H1 (cell line): ENCODE data around the gene STAG1. TPM values are rescaled to one million over a fixed set of nuclear protein-coding genes. Genes with fewer than 3 reads are reported as not detected.

Experiments
- CTCF ChIA-PET: fragments of 300-600 bp; sonication (Branson Sonifier 250); formaldehyde crosslinking; loops from one replicate; lab custom pipeline; 2021; ENCODE audit not compliant: partially characterized antibody; lab: Charles Lee
- POLR2A ChIA-PET: fragments of 300-600 bp; sonication (Branson Sonifier 250); formaldehyde crosslinking; loops from one replicate; lab custom pipeline; 2021; ENCODE audit warnings: inconsistent platforms; ENCODE audit not compliant: partially characterized antibody; lab: Charles Lee
- DNase-seq, 2 experiments: peaks; one replicate each; pipeline versions ENCODE4 v3.0.0 to v3.0.0-alpha.2; 2010 to 2022; ENCODE audit warnings: low spot score in 2 of 2, low read depth in 1 of 2, mixed read lengths in 1 of 2
- FAIRE-seq: peaks from 2 replicates; lab custom pipeline; 2011; peaks lifted over from hg19 to GRCh38; lab: Jason Lieb, UNC
- H2AFZ ChIP-seq: 2 replicates; pipeline ENCODE4 v1.8.1; 2012; ENCODE audit warnings: low read length, inconsistent platforms
- H2AK5ac ChIP-seq: 2 replicates; pipeline ENCODE4 v1.6.1; 2013; ENCODE audit warnings: low read depth, low read length
- H2BK120ac ChIP-seq: replicated peaks from 2 replicates; pipeline ENCODE3; 2013; ENCODE audit warnings: low read depth, low read length, inconsistent platforms
- H2BK12ac ChIP-seq: 2 replicates; pipeline ENCODE4 v1.6.1; 2013; ENCODE audit warnings: low read depth, low read length
- H2BK15ac ChIP-seq: 2 replicates; pipeline ENCODE4 v1.6.1; 2013; ENCODE audit warnings: low read length
- H2BK20ac ChIP-seq: 2 replicates; pipeline ENCODE4 v1.6.1; 2013; ENCODE audit warnings: low read length
- H2BK5ac ChIP-seq: 2 replicates; pipeline ENCODE4 v1.6.1; 2013; ENCODE audit warnings: low read depth, low read length
- H3K14ac ChIP-seq: 2 replicates; pipeline ENCODE4 v1.6.1; 2013; ENCODE audit warnings: inconsistent platforms; ENCODE audit not compliant: insufficient read length
- H3K18ac ChIP-seq: 2 replicates; pipeline ENCODE4 v1.6.1; 2013; ENCODE audit warnings: low read length; ENCODE audit errors: extremely low read depth
- H3K23ac ChIP-seq: 2 replicates; pipeline ENCODE4 v1.6.1; 2013; ENCODE audit warnings: inconsistent platforms; ENCODE audit not compliant: insufficient read length
- H3K23me2 ChIP-seq: 2 replicates; pipeline ENCODE4 v1.6.1; 2013; ENCODE audit warnings: low read depth, low read length
- H3K27ac ChIP-seq: 2 replicates; pipeline ENCODE4 v1.6.1; 2011; ENCODE audit warnings: low read depth, low read length, inconsistent platforms
- H3K27me3 ChIP-seq, 4 experiments: replicated peaks in 1 of 4; 1 replicate in 1 of 4; 2 replicates in 3 of 4; pipeline versions ENCODE4 v1.6.1 to v1.8.1; 2011 to 2013; ENCODE audit warnings: low read length in 3 of 4, mild to moderate bottlenecking in 3 of 4, inconsistent platforms in 2 of 4, mixed read lengths in 2 of 4, moderate library complexity in 1 of 4; ENCODE audit not compliant: control insufficient read depth in 3 of 4, insufficient read depth in 3 of 4; ENCODE audit errors: extremely low read depth in 1 of 4
- H3K36me3 ChIP-seq, 4 experiments: 2 replicates each; pipeline versions ENCODE4 v1.6.1 to v1.8.1; 2011 to 2013; ENCODE audit warnings: mild to moderate bottlenecking in 4 of 4, low read length in 3 of 4, moderate library complexity in 2 of 4, control low read depth in 1 of 4, inconsistent platforms in 1 of 4; ENCODE audit not compliant: insufficient read depth in 4 of 4, control insufficient read depth in 2 of 4
- H3K4ac ChIP-seq: replicated peaks from 2 replicates; pipeline ENCODE3; 2013; ENCODE audit warnings: low read length, low read depth, mixed read lengths, inconsistent platforms; ENCODE audit not compliant: insufficient read length
- H3K4me1 ChIP-seq, 4 experiments: replicated peaks in 1 of 4; 1 replicate in 1 of 4; 2 replicates in 3 of 4; pipeline versions ENCODE4 v1.6.1 to v1.8.1; 2011 to 2013; ENCODE audit warnings: low read length in 3 of 4, inconsistent platforms in 2 of 4, mixed read lengths in 1 of 4; ENCODE audit not compliant: insufficient read depth in 4 of 4, control insufficient read depth in 3 of 4
- H3K4me2 ChIP-seq, 2 experiments: 2 replicates each; pipeline versions ENCODE4 v1.6.1 to v1.8.1; 2011 to 2013; ENCODE audit warnings: low read depth in 2 of 2, low read length in 2 of 2, control low read depth in 1 of 2, inconsistent platforms in 1 of 2, mild to moderate bottlenecking in 1 of 2; ENCODE audit not compliant: insufficient read depth in 1 of 2
- H3K4me3 ChIP-seq, 4 experiments: fragments of 200-600, 300-600 bp in 1 of 4; sonication (generic), shearing (Covaris generic), sonication (Bioruptor Twin) in 1 of 4; 2 replicates each; pipeline versions ENCODE4 v1.5.1 to v1.8.1; 2011 to 2016; ENCODE audit warnings: low read length in 4 of 4, low read depth in 3 of 4, control low read depth in 2 of 4, inconsistent platforms in 2 of 4, mild to moderate bottlenecking in 2 of 4, mixed read lengths in 1 of 4, moderate library complexity in 1 of 4; ENCODE audit not compliant: insufficient read depth in 2 of 4; ENCODE audit errors: extremely low read depth in 1 of 4
- H3K56ac ChIP-seq: replicated peaks from 2 replicates; pipeline ENCODE3; 2013; ENCODE audit warnings: low read depth, mild to moderate bottlenecking, mixed read lengths, low read length, inconsistent platforms; ENCODE audit not compliant: insufficient read length
- H3K79me1 ChIP-seq: 2 replicates; pipeline ENCODE4 v1.6.1; 2013; ENCODE audit warnings: low read depth, low read length, control low read depth
- H3K79me2 ChIP-seq, 2 experiments: 2 replicates each; pipeline versions ENCODE4 v1.6.1 to v1.8.1; 2012 to 2013; ENCODE audit warnings: low read length in 2 of 2, mild to moderate bottlenecking in 2 of 2, inconsistent platforms in 1 of 2; ENCODE audit not compliant: insufficient read depth in 2 of 2, control insufficient read depth in 1 of 2
- H3K9ac ChIP-seq, 4 experiments: replicated peaks in 1 of 4; 1 replicate in 1 of 4; 2 replicates in 3 of 4; pipeline versions ENCODE4 v1.6.1 to v1.8.1; 2011 to 2013; ENCODE audit warnings: low read depth in 3 of 4, low read length in 3 of 4, control low read depth in 2 of 4, mild to moderate bottlenecking in 2 of 4, moderate library complexity in 2 of 4, inconsistent platforms in 1 of 4; ENCODE audit errors: extremely low read depth in 1 of 4
- H3K9me3 ChIP-seq, 2 experiments: 2 replicates each; pipeline versions ENCODE4 v1.6.1 to v1.8.1; 2012 to 2013; ENCODE audit warnings: mild to moderate bottlenecking in 2 of 2, moderate library complexity in 2 of 2, control low read depth in 1 of 2, inconsistent platforms in 1 of 2, low read depth in 1 of 2, low read length in 1 of 2, mixed read lengths in 1 of 2; ENCODE audit not compliant: insufficient read depth in 2 of 2
- H4K20me1 ChIP-seq, 2 experiments: replicated peaks in 1 of 2; 2 replicates each; pipeline versions ENCODE3 to v1.8.1; 2011 to 2013; ENCODE audit warnings: inconsistent platforms in 2 of 2, low read length in 2 of 2, mild to moderate bottlenecking in 1 of 2; ENCODE audit not compliant: insufficient read depth in 2 of 2, control insufficient read depth in 1 of 2
- H4K5ac ChIP-seq: 2 replicates; pipeline ENCODE4 v1.6.1; 2013; ENCODE audit warnings: low read length, low read depth, mixed read lengths, inconsistent platforms; ENCODE audit not compliant: insufficient read length
- H4K8ac ChIP-seq: 2 replicates; pipeline ENCODE4 v1.8.0; 2013; ENCODE audit warnings: mild to moderate bottlenecking, moderate library complexity, low read length, inconsistent platforms; ENCODE audit not compliant: insufficient read depth; ENCODE audit errors: extremely low read depth
- H4K91ac ChIP-seq: replicated peaks from 2 replicates; pipeline ENCODE3; 2013; ENCODE audit warnings: low read length, mixed read lengths, inconsistent platforms; ENCODE audit not compliant: insufficient read length
- BACH1 ChIP-seq: IDR thresholded peaks from 2 replicates; pipeline ENCODE4 v1.6.1; 2012; ENCODE audit warnings: low read length, improper control_type of control experiment
- CBX5 ChIP-seq: fragments of 300-800, 300-1000 bp; sonication (generic); IDR thresholded peaks from 2 replicates; pipeline ENCODE4 v1.7.1; 2016; ENCODE audit warnings: antibody characterized with exemption, low read length, low read depth
- CEBPB ChIP-seq: IDR thresholded peaks from 2 replicates; pipeline ENCODE4 v1.6.1; 2012; ENCODE audit warnings: low read depth, low read length
- FOSL1 ChIP-seq: IDR thresholded peaks from 2 replicates; pipeline ENCODE4 v1.6.1; 2011; ENCODE audit warnings: mild to moderate bottlenecking, low read depth, low read length, moderate library complexity; ENCODE audit not compliant: insufficient read depth
- PHF8 ChIP-seq: fragments of 200-600 bp; sonication (generic); conservative IDR thresholded peaks from 2 replicates; pipeline ENCODE4 v1.7.1; 2012; ENCODE audit warnings: low read depth, mild to moderate bottlenecking, inconsistent platforms, low read length, moderate library complexity
- POU5F1 ChIP-seq: IDR thresholded peaks from 2 replicates; pipeline ENCODE4 v1.6.1; 2011; ENCODE audit warnings: low read depth, mild to moderate bottlenecking, low read length, moderate library complexity
- RFX5 ChIP-seq: IDR thresholded peaks from 2 replicates; pipeline ENCODE4 v1.6.1; 2011; ENCODE audit warnings: low read depth, low read length, improper control_type of control experiment, borderline replicate concordance
- SUZ12 ChIP-seq: fragments of 200-600 bp; sonication (generic); IDR thresholded peaks from 2 replicates; pipeline ENCODE4 v1.6.1; 2012; ENCODE audit warnings: mild to moderate bottlenecking, inconsistent platforms, low read length, moderate library complexity, mixed read lengths
- WGBS, 2 experiments: shearing (Covaris generic) in 1 of 2; methylation state at CpG; one replicate each; pipeline versions ENCODE4 v1.1.6 to v1.1.7; 2013 to 2015; ENCODE audit warnings: low lambda C conversion rate in 2 of 2, mixed read lengths in 2 of 2, inconsistent platforms in 1 of 2, low coverage in 1 of 2, missing lambda C conversion rate in 1 of 2; ENCODE audit not compliant: insufficient replicate concordance in 2 of 2, insufficient coverage in 1 of 2, insufficient read length in 1 of 2; ENCODE audit errors: extremely low coverage in 1 of 2, missing lambda C conversion rate in 1 of 2; 5-methylcytosine and 5-hydroxymethylcytosine counted together
- polyA plus RNA-seq, 7 experiments: library from polyadenylated mRNA; depleted of rRNA in 3 of 7; stranded (reverse) in 5 of 7; unstranded in 2 of 7; fragments of >200 nt in 5 of 7; fragments of 200-250 nt in 2 of 7; gene quantifications; 1 replicate in 5 of 7; 2 replicates in 1 of 7; 4 replicates in 1 of 7; pipeline versions ENCODE4 v1.2.1 to v1.2.3, GENCODE V29; 2011 to 2013; ENCODE audit warnings: missing spikeins in 2 of 7, mixed read lengths in 2 of 7
- total RNA-seq: library from RNA; stranded (reverse); fragmentation: NEBNext Ultra II Directional; extraction: Animal tissue kit (Norgen Biotek cat#: 25700); gene quantifications from 2 replicates; pipeline ENCODE4 v1.2.1, GENCODE V29; 2021

Gene STAG1
- total and polyA plus RNA-seq, 2 of the 8 experiments (the other 6 are each of a cell fraction or from before 2014, with no cell fraction given): 4.6 to 23.4 TPM

DNA sequence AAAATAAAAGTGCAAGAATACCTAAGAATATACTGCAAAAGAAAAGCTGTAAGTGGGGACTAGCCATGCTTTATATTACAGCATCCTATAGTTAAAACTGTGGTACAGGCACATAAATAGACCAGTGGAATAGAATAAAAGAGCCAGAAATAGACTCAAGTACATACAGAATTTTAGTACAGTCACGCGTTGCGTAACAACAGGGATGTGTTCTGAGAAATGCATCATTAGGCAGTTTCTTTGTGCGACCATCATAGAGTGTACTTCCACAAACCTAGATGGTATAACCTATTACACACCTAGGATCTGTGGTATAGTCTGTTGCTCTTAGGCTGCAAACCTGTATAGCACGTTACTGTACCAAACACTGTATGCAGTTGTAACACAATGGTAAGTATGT is 440.2 kb downstream of the STAG1 start:
- Histone ChIP-seq H3K23ac (no peak overlapping the region), H3K23me2 (no peaks in the 10 kb centered on the region), H2BK15ac (no peak overlapping the region), H2BK5ac (no peak overlapping the region), H4K8ac (no peak overlapping the region), H4K5ac (no peak overlapping the region), H3K27me3 (no peaks in the 10 kb centered on the region), H3K79me2 (no peaks in the 10 kb centered on the region), H4K91ac (no peak overlapping the region), H3K4ac (no peak overlapping the region), H3K4me2 (no peak overlapping the region), H3K79me1 (no peaks in the 10 kb centered on the region; the same call in 1 of the 2 replicates), H2BK20ac (no peak overlapping the region), H3K4me1 (no peaks in the 10 kb centered on the region), H3K56ac (no peak overlapping the region), H3K18ac (no peak overlapping the region), H2AFZ (no peak overlapping the region), H3K9me3 (no peaks in the 10 kb centered on the region), H3K4me3 (no peak overlapping the region)
- 96% methylated on average over 5 of the region's 5 CpGs; no CpG with 5 or more reads in 1 of the 2 experiments for WGBS, 2 experiments
- ChIA-PET CTCF (interaction anchor here (0.6 kb wide), 1 partner anchor 1702 kb away, joined by 3 read pairs; no protein-coding TSS in a partner anchor), POLR2A (interaction anchor here (1.6 kb wide), 1 partner anchor 22 kb away, joined by 3 read pairs; no protein-coding TSS in a partner anchor)
- DNase-seq: no peak
- no peak for FAIRE-seq
- TF ChIP-seq FOSL1 (no peak), PHF8 (no peak), POU5F1 (no peak), RFX5 (no peak), CEBPB (0 out of 2 replicates have a peak, but pooled peaks have one; percentile 31), SUZ12 (no peak), CBX5 (no peak), BACH1 (no peak)
- TF ChIP-seq, all 59 proteins: peak for 1
- Histone ChIP-seq H2AK5ac (no peak overlapping the region), H3K36me3 (no peaks in the 10 kb centered on the region; a peak in 1 of 8 replicates), H2BK12ac (no peak overlapping the region), H3K14ac (no peak overlapping the region), H3K9ac (no peak overlapping the region), H2BK120ac (no peak overlapping the region), H3K27ac (no peak overlapping the region), H4K20me1 (no peaks in the 10 kb centered on the region)
